Breast epithelium (tissue), 4 donors: ENCODE results near the gene HBS1L. TPM values are rescaled to one million over a fixed set of nuclear protein-coding genes. Genes with fewer than 3 reads are reported as not detected.

Experiments used
- DNase-seq, 2 donors: peaks; one replicate each; pipeline ENCODE4 v3.0.0-alpha.2; 2019; ENCODE audit warnings: low spot score in 2 of 2
- H3K27ac ChIP-seq, 2 donors: fragments of 200-600 bp; sonication (generic) in 1 of 2; one replicate each; pipeline ENCODE4 v1.5.1; 2016 to 2019; ENCODE audit warnings: mild to moderate bottlenecking in 1 of 2
- H3K27me3 ChIP-seq, 2 donors: fragments of 200-600 bp; sonication (generic) in 1 of 2; one replicate each; pipeline versions ENCODE4 v1.5.1 to v1.6.0; 2017 to 2019; ENCODE audit warnings: control low read depth in 1 of 2, mild to moderate bottlenecking in 1 of 2
- H3K36me3 ChIP-seq: fragments of 200-600 bp; one replicate; pipeline ENCODE4 v1.5.1; 2019
- H3K4me1 ChIP-seq, 2 donors: fragments of 200-600 bp; sonication (generic); one replicate each; pipeline ENCODE4 v1.5.1; 2016 to 2019; ENCODE audit warnings: control low read depth in 1 of 2
- H3K4me3 ChIP-seq, 3 donors: fragments of 200-600 bp; sonication (generic); 1 replicate in 2 of 3; 2 replicates in 1 of 3; pipeline ENCODE4 v1.5.1; 2016 to 2019; ENCODE audit warnings: mild to moderate bottlenecking in 3 of 3, moderate library complexity in 2 of 3
- H3K9me3 ChIP-seq, 2 donors: fragments of 200-600 bp; sonication (generic) in 1 of 2; one replicate each; pipeline ENCODE4 v1.5.1; 2016 to 2019; ENCODE audit warnings: control low read depth in 1 of 2
- POLR2A ChIP-seq: fragments of 450-650 bp; IDR thresholded peaks from one replicate; pipeline ENCODE4 v1.6.1; 2016; ENCODE audit warnings: antibody characterized with exemption, mild to moderate bottlenecking, moderate library complexity
- POLR2AphosphoS5 ChIP-seq, 3 donors: sonication (generic); formaldehyde crosslinking; IDR thresholded peaks; one replicate each; pipeline ENCODE4 v1.6.1; 2017; ENCODE audit warnings: antibody characterized with exemption in 3 of 3
- intact Hi-C: fragments of 100-400 bp; cut with DNase I; formaldehyde crosslinking; loops from one replicate; pipeline ENCODE4 v1.15.1; 2023; ENCODE audit warnings: low total_unique reads
- total RNA-seq, 3 donors: library from RNA; depleted of rRNA; stranded (reverse); fragments of >200 nt; gene quantifications; one replicate each; pipeline ENCODE4 v1.1.0, GENCODE V29; 2016
- TF ChIP-seq, protein P1 (sequence below), 3 donors: fragments of 450-650 bp; IDR thresholded peaks; one replicate each; pipeline ENCODE4 v1.5.1; 2016 to 2017; ENCODE audit warnings: antibody characterized with exemption in 3 of 3, mild to moderate bottlenecking in 3 of 3, moderate library complexity in 3 of 3

HBS1L gene
- total RNA-seq, 3 donors from 2014 or later = 42.0 to 55.5 (median 52.0) TPM

DNA sequence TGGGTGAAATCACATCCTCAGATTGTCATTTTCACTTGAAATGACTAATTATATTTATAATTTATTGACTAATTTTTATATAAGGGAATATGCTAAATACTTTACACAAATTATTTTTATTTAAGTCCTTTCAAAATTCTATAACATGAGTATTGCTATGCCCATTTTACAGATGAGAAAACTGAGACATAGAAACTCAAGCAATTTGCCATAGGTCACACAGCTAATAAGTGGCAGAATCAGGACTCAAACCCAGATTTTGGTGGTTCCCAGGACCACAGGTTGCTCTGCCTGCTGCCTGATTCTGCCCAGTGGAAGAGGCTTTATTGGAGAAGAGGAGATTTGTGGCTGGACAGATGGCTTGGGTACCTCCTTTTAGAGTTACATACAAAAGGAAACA lies 109.6 kb downstream of the HBS1L start:
- Histone ChIP-seq H3K36me3 (no peaks in the 10 kb centered on the region), H3K4me1 (no peaks in the 10 kb centered on the region), H3K27ac (no peak overlapping the region), H3K4me3 (no peak overlapping the region), H3K27me3 (no peaks in the 10 kb centered on the region), H3K9me3 (no peaks in the 10 kb centered on the region)
- no peak for TF ChIP-seq POLR2AphosphoS5 (IDR thresholded peaks at IDR 0.05)
- no peak for TF ChIP-seq POLR2A
- TF ChIP-seq, protein P1, sequence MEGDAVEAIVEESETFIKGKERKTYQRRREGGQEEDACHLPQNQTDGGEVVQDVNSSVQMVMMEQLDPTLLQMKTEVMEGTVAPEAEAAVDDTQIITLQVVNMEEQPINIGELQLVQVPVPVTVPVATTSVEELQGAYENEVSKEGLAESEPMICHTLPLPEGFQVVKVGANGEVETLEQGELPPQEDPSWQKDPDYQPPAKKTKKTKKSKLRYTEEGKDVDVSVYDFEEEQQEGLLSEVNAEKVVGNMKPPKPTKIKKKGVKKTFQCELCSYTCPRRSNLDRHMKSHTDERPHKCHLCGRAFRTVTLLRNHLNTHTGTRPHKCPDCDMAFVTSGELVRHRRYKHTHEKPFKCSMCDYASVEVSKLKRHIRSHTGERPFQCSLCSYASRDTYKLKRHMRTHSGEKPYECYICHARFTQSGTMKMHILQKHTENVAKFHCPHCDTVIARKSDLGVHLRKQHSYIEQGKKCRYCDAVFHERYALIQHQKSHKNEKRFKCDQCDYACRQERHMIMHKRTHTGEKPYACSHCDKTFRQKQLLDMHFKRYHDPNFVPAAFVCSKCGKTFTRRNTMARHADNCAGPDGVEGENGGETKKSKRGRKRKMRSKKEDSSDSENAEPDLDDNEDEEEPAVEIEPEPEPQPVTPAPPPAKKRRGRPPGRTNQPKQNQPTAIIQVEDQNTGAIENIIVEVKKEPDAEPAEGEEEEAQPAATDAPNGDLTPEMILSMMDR (IDR thresholded peaks at IDR 0.05) = no peak
- DNase-seq = no peak
- intact Hi-C loops = no loop called here

DNA sequence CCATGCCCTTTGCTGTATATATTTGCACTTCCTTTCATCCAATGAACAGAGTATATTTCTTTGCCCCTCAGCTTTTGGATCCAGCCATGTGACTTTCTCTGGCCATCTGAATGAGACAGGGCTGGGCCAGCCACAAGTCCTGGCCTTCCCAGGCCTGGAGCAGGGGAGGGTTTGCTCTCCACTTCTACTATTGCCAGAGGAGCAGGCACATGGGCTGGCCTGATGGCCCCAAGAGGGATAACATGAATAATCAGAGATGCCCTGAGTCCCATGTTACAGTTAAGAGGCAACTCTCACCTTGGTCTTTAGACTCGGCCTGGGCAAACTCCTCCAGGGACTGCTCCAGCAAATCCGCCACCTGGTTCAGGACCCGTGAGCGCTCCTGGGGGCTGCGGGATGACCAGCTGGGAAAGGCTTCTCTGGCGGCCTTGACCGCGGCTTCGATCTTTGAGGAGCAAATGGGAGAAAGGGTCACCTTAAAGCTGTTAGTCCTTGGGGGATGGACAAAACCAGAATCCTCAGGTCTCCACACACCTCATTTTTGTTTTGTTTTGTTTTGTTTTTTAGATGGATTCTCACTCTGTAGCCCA lies 111.0 kb downstream of the HBS1L start:
- DNase-seq = no peak
- intact Hi-C loops = no loop called here
- no peak for TF ChIP-seq POLR2A
- TF ChIP-seq POLR2AphosphoS5 (IDR thresholded peaks at IDR 0.05) = no peak
- TF ChIP-seq, protein P1 (IDR thresholded peaks at IDR 0.05) = no peak

DNA sequence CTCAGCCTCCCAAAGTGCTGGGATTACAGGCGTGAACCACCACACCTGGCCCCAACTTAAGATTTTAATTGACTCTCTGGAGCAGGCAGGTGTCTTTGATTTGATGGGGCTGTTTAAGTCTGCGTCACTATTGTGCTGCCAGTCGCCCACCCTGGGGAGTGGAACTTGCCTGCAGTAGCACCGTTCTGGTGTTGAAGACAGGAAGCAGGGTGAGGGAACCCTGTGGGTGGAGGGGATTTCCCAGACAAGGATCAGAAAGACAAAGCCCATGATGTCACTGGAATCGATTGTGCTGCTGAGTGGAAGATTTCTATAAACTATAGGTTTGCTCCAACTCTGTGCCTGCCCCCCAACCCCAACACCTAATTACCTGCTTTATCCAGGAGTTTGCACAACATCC lies 115.7 kb downstream of the HBS1L start:
- no peaks in the 10 kb centered on the region for H3K36me3 ChIP-seq
- intact Hi-C loops = no loop called here
- DNase-seq = no peak
- H3K4me3 ChIP-seq = no peak overlapping the region
- H3K9me3 ChIP-seq = no peaks in the 10 kb centered on the region
- no peaks in the 10 kb centered on the region for H3K4me1 ChIP-seq
- no peak overlapping the region for H3K27ac ChIP-seq
- H3K27me3 ChIP-seq = no peaks in the 10 kb centered on the region
- TF ChIP-seq POLR2A (no peak), POLR2AphosphoS5 (IDR thresholded peaks at IDR 0.05) (no peak)
- TF ChIP-seq, protein P1 (IDR thresholded peaks at IDR 0.05) = no peak

More for the DNA sequence above, 111.0 kb downstream of the HBS1L start:
- Histone ChIP-seq H3K4me3 (no peak overlapping the region), H3K27ac (no peak overlapping the region), H3K36me3 (no peaks in the 10 kb centered on the region), H3K9me3 (no peaks in the 10 kb centered on the region), H3K27me3 (no peaks in the 10 kb centered on the region), H3K4me1 (no peaks in the 10 kb centered on the region)

DNA sequence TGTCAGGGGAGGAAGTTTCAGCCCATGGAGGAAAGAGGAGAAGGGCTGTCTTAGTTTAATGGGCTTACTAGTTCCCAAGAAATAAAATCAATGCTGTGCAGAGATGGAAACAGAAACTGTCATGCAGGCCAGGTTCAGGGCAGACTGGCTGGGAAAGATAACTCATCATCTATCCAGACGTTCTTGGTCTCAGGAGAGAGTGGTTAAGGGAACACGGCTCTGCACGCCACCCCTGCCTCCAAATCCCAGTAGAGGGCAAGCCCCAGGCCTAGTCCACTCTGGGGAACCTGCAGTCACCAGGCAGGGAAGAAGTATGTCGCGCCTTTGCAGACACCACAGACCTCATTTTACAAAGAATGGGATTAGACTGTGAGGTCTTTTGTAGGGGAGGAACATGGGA lies 117.2 kb downstream of the HBS1L start:
- Histone ChIP-seq H3K4me3 (no peak overlapping the region), H3K27ac (no peak overlapping the region), H3K9me3 (no peaks in the 10 kb centered on the region), H3K36me3 (no peaks in the 10 kb centered on the region), H3K27me3 (no peaks in the 10 kb centered on the region), H3K4me1 (no peaks in the 10 kb centered on the region)
- TF ChIP-seq POLR2AphosphoS5 (IDR thresholded peaks at IDR 0.05) (no peak), POLR2A (no peak)
- TF ChIP-seq, protein P1 (IDR thresholded peaks at IDR 0.05) = no peak
- DNase-seq = no peak
- intact Hi-C loops = no loop called here

DNA sequence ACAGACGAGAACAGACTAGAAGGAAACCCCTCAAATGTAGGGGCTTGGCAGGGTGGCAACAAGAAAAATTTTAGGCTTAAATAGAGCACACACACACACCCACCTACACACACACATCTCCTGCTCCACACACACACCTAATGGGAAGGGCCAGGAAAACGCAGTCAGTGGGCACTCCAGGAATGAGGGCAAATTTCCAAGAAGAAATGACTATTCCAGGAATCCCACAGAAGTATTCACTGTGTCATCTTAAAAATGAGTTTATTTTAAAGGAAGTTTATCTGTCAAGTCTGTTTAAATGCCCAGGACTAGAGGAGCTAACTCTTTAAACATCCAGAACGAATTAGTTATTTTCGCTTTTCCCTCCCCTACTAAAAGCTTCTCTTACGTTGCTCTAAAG lies 117.7 kb downstream of the HBS1L start:
- Histone ChIP-seq H3K27ac (no peak overlapping the region), H3K9me3 (no peaks in the 10 kb centered on the region), H3K4me1 (no peaks in the 10 kb centered on the region), H3K4me3 (no peak overlapping the region), H3K36me3 (no peaks in the 10 kb centered on the region), H3K27me3 (no peaks in the 10 kb centered on the region)
- TF ChIP-seq, protein P1 (IDR thresholded peaks at IDR 0.05) = no peak
- TF ChIP-seq POLR2AphosphoS5 (IDR thresholded peaks at IDR 0.05) (no peak), POLR2A (no peak)
- intact Hi-C loops = no loop called here
- no peak for DNase-seq
